MV-4-11 (cell line): Measurements from ENCODE around the gene CGB8.
"Not testable (repeated sequence)": the region's sequence is repeated elsewhere in the genome, so short reads cannot be mapped to it uniquely, and the experiment has no call there.

Experiments
- DNase-seq: peaks from one replicate; lab custom pipeline; 2025; lab: John Stamatoyannopoulos, UW

Gene CGB8

GRCh38 chr19:49030323-49030722, 18.6 kb downstream of the CGB8 start:
- not testable (repeated sequence) for DNase-seq

- DNase-seq = not testable (repeated sequence)
Measured at GRCh38 chr19:49029749-49030148, 19.2 kb downstream of the CGB8 start.

DNA sequence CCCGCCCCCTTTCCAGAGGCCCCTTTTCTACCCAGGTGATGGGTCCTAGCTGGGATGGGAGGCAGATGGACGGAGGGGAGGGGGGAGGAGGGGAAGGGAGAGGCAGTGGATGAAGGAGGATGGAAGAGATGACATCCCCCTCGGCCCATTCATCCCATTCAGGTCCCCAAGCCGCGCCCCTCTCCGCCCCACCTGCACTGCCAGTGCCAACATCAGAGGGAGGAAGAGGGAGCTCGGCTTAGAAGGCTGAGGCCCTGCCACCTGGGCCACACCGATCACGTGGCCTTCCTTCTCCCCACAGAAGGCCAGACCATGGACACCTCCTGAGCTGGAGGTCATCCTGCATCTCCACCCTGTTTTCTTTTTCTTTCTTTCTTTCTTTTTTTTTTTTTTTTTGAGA, 20.2 kb downstream of the CGB8 start:
- not testable (repeated sequence) for DNase-seq

- DNase-seq = not testable (repeated sequence)
Measured at GRCh38 chr19:49025599-49025998, 23.3 kb downstream of the CGB8 start.

DNA sequence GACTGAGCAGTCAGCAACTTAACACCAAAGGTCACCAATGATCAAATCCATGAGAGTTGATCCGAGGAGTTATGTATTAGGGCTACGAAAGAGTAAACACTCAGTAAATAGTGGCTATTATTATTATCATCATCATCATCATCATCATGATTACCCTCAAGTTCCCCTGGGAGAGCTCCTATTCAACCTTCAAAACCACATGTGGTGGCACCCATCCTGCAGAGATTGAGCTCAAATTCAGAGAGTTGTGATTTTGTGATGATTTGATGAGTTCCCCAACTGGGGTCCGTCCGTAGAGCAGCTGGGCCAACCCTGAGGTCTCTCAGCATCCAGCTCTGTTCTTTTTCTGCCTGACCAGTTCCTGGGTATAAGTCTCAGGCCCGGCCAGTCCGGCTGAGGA, 23.8 kb downstream of the CGB8 start:
- DNase-seq = not testable (repeated sequence)

DNA sequence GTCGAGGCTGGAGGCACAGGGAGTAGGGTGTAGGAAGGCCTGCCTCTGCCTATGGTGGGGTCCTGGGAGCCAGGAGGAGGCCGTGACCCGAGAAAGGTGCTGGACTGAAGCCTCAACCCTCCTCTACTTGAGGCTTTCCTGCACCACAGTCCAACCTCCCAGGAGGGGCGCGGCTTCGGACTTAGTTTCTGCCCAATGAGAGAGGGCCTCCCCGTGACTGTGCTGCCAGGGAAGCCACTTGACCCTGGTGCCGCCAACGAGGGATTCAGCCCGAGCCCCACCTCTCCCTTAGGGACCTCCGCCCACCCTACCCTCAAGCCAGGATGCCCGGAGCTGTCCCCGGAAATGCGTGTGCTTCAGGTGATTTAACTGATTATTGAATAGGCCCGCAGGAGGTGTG, 24.7 kb downstream of the CGB8 start, which contains the start of gene CGB3:
Gene CGB3 (minus strand): TSS at position 101 of the 400 bp plus-strand sequence. CDS start 362 bp downstream, outside the sequence.
- not testable (repeated sequence) for DNase-seq

DNA sequence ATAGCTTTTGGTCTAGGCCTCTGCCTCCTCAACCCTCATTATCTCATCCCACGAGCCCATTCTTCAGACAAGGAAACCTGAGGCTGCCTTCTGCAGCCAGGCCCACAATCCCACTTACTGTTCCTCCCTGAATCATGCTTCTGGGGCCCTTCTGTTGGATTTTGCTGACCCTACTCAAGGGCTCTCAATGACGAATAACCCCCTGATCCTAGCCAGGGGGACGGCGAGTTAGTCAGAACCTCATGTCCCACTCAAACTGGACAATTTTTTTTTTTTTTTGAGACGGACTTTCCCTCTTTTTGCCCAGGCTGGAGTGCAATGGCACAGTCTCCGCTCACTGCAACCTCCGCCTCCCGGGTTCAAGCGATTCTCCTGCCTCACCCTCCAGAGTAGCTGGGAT, 26.8 kb downstream of the CGB8 start:
- DNase-seq = no peak

GRCh38 chr19:49020931-49021895, 27.7 kb downstream of the CGB8 start:
- DNase-seq = peak; percentile 88

DNA sequence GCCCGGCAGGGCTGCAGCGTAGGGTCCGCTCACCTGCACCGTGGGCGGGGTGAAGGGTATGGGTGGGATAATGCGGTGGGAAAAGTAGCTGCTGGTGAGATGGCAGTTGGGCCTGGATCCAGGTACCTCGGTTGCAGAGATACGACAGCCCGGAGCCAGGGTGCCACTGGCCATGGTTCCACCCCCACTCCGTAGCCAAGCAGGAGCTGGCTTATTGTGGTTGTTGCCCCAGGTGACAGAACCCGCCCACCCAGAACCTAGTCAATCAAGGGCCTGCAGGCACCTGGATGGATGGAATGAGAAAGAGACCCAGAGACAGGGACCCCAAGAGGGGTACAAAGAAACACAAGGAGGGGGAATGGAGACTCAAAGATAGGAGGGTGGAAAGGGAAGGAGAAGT, 28.6 kb downstream of the CGB8 start:
- DNase-seq = no peak

DNA sequence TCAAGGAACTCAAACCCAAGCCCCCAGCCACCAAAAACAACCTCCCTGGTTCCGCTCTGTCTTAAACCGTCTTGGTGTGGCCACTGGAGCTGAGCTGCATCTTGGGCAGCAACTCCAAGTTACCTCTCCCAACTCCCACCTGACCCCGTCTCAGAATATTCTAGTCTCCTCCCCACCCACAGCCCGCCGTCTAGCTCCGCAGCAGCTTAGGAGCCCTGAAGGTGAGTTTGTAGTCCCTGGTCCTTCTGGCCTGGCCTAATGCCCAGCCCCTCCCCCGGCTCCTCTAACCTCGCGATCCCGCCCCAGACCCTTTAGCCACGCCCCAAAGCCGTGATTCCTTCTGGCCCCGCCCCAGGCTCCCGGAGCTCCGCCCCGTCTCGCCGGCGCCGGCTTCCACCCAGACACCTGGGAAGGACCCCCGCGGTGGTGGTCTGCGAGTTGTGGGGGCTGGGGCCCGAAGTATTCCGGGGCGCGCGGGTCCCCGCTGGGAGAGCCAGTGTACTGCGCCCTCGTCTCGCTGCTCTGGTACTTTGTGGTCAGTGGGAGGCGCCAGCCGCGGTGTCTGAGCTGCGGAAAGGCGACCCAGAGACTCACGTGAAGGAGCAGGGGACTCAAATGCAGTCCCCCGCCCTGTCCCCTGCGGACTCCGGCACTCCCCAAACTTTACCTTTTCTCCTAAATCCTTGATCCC, 29.5 kb downstream of the CGB8 start:
- DNase-seq = peak; percentile 23

GRCh38 chr19:49018388-49019241, 30.3 kb downstream of the CGB8 start:
- peak; percentile 23 for DNase-seq

- DNase-seq = peak; percentile 49
Measured at GRCh38 chr19:49017666-49018351, 31.1 kb downstream of the CGB8 start.

DNA sequence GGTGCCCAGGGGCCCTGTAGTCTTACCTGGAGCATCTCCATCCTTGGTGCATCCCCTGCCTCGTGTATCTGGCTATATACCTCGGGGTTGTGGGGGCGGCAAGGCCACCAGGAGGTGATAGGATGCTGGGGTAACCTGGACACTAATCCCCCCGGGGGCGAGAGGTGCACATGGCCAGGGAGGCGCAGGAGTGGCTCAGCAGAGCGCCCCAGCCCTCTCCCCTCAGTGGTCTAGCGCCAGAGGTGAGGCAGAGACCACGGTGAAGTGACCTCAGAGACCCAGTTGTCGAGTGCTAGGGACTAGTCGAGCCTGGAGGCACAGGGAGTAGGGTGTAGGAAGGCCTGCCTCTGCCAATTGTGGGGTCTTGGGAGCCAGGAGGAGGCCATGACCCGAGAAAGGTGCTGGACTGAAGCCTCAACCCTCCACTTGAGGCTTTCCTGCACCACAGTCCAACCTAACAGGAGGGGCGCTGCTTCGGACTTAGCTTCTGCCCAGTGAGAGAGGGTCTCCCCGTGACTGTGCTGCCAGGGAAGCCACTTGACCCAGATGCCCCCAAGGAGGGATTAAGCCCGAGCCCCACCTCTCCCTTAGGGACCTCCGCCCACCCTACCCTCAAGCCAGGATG, 31.8 kb downstream of the CGB8 start, which contains the start of gene LHB:
Gene LHB (minus strand): TSS at position 51 of the 625 bp plus-strand sequence. CDS start 10 bp downstream, at position 41.
- no peak for DNase-seq

GRCh38 chr19:49016067-49016839, 32.7 kb downstream of the CGB8 start:
- no peak for DNase-seq

GRCh38 chr19:49014870-49015255, 34.0 kb downstream of the CGB8 start:
- no peak for DNase-seq

- no peak for DNase-seq
Measured at GRCh38 chr19:49014123-49014869, 34.6 kb downstream of the CGB8 start.

GRCh38 chr19:49011194-49011593, 37.7 kb downstream of the CGB8 start:
- DNase-seq = no peak

DNA sequence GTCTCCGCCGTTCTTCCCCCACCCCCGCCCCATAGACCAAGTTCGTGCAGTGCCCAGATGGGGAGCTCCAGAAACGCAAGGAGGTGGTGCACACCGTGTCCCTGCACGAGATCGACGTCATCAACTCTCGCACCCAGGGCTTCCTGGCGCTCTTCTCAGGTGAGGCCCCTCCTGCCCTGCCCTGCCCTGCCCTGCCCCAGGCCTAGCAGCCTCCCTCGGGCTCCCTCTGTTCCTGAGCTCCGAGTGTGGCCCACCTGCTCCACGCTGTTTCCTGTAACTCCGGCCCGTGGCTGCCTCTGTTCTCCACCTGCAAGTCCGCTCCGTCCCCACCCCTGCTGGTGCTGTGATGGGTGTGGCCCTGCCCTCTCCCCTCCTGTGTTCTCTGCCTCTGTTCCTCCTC, 38.5 kb downstream of the CGB8 start:
- DNase-seq = no peak

DNA sequence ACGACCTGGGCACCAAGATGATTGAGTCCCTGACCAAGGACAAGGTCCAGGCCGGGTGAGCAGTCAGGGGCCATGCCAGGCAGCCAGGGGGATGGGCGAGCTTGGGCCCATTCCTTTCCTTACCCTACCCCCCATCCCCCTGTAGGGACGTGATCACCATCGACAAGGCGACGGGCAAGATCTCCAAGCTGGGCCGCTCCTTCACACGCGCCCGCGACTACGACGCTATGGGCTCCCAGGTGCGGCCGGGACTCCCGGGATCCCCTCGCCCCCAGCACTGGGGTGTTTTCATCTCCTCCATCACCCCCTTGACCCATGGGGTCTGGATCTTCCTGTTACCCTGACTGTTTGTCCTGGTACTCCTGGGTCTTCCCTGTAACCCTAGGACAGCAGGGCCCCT, 39.1 kb downstream of the CGB8 start:
- no peak for DNase-seq
